ENCODE measurements around the gene SV2C.

The SV2C gene

DNA sequence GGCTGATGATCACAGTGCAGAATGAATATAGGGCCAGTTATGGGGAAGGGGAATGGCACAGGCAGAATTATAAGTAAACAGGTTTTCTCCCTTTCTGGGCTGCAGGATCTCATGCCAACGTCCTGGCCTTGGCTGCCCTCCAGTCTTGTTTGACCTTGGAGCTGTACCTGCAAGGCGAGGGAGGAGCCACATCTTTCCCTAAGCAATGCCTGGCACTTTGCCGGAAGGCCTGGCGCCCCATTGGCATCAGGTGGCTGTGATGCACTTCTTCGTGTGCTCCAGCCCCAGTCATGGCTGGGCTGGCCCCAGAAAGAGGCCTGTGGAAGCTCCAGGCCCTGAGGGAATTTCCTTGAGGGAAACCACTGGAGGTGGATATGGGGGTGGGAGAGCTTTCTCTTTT, 303.2 kb downstream of the SV2C start:
- DNase-seq, result no peak

DNA sequence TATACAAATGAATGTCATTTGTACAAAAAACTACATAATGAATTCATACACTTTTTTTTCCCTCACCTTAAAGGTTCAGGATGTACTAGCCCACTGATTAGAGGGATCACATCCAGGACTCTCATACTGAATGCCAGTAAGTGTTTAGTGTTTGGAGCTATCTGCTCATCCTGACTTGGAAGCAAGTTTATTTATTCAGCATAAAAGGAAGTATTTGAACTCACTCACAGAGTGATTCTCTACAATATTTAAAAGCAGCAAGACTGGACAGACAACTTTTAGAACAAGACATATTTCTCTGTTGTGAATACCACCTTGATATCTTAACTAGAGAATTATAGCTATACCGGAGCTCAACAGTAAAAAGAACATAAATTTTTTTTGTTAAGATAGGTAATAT, 305.1 kb downstream of the SV2C start:
- no peak for DNase-seq

DNA sequence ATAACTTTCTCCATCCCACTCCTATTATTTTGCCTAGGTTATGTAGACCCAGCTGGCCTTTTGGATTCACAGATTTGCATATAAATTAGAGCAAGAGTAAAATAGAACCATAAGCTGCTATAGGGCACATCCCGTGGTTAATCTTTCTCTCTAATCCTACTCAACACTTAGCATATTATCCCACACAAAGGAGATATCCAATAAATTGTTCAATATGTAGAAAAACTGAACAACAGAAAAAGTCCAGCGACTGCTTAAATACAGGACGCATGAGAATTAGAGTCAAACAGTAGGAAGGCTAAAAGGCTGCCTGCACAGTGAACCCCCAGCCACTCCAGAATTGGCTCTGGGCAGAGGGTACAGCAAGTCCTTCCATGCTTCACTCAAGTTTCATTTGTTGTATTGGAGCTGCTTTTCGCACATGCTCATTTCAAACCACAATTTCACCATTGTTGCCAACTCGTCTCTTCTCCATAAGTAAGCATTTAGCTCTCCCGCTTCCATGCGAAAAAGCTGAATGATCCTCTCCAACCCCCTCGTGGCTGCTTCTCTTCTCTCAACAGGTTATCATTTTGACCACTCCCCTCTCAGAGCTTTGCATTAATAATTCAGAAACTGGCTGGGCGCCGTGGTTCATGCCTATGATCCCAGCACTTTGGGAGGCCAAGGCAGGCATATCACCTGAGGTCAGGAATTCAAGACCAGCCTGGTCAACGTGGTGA, 305.8 kb downstream of the SV2C start:
- DNase-seq, result no peak

DNA sequence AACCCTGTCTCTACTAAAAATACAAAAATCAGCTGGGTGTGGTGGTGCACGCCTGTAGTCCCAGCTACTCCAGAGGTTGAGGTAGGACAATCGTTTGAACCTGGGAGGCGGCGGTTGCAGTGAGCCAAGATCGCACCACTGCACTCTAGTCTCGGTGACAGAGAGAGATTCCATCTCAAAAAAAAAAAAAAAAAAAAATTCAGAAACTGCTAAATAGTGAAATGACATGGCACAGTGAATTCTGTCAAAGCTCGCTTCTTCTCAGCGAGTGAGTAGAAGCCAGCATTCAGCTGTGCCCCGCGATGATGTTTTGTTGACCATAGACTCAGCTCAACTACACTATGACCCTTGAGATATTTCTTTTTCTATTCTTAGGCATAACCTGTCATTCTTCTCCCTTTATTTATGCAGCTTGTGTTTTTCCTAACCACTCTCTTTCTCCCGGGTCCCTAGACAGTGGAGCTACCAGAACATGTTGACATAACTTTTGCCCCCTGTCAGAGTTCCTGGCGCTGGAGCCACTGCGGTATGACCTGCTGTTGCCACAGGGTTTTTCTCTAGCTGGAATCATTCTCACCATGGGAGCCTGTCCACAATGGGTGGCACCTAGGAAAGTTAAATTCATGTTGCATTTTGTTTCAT, 306.5 kb downstream of the SV2C start:
- DNase-seq, result no peak

DNA sequence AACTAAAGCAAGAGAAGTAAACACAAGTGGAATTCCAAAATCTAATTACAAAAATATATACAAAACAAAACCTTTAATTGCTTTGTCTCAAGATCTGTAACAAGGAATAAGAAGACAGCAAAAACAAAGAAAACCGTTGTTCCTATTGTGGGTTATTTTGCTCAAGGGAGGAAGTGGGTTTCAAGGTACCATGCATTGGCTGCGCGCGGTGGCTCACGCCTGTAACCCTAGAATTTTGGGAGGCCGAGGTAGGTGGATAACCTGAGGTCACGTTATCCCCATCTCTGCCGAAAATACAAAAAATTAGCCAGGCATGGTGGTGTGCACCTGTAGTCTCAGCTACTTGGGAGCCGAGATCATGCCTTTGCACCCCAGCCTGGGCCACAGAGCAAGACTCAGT, 307.8 kb downstream of the SV2C start:
- DNase-seq, result no peak

DNA sequence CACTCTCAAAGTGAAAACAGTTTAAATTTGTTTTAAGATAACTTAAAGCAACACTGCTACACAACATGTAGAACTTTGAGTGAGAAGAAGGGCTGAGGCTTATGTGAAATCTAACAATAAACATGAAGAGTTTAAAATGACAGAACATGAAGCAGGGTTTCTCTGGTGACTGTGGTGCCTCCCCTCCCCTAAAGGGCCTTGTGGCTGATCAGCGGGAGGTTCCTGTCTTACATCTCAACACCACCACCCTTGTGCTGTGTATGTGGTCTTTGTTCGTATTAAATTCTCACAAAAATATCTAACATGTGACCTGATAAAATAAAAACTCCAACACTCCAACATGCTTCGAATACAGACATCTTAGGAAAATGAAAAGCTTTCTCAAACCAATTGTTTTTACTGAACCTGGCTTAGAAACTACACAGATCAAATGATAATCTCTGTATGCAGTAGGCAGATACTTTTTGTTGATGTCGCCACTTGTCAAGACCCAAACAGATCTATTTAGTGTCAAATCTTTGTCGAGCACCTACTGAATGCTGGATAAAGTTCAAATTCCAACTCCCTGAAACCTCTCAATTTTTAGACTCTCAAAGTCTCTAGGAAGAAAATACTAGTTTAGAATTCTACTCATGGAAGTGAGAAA, 310.0 kb downstream of the SV2C start:
- DNase-seq, result no peak

DNA sequence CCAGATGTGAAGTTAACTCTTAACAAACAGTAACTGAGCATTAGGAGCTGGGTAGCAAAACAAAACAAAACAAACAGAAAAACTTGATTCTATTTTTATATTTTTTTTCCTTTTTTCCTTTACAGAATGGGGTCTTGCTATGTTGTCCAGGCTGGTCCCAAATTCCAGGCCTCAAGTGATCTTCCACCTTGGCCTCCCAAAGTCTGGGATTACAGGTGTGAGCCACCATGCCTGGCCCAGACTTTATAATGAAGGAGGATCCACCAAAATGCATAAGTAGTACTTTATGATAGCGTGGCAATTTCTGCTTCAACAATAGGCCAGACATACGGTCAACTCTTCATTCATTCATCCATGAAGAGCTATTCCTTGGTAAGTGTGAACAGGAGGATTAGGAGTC, 314.0 kb downstream of the SV2C start:
- DNase-seq, result no peak

DNA sequence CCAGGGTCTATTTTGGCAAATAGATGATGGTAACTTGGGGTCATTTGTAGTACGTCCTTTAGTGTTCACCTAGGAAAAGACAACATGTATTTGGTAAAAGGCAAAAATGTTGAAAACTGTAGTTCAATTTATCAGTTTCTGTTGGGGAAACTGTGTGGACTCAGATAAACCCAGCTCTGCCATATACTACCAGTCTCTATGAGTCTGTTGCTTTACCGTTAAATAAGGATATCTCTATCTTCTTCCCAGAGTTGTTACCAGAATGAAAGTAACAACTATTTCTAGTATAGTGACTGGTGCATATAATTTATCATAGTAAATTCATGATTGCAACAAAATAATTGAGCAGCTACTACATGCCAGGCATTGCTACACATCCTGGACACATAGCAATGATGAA, 316.1 kb downstream of the SV2C start:
- no peak for DNase-seq

DNA sequence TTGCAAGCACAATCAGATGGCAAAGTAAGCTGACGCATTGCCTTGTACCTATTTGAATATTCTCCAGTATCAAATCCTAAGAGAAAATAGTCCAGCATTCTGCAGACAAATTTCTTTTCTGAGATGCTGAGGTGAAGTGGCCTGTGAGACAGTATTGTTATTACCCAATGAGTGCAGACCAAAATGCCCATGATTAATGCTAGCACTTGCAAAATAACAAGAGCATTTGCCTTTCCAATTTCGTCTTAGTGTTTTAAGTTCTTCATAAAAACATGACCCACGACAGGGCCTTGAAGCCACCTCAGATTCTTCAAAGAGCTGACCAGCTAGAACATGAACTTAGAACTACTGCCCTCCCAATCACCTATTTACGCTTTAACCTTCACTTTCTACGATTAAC, 317.3 kb downstream of the SV2C start:
- no peak for DNase-seq

DNA sequence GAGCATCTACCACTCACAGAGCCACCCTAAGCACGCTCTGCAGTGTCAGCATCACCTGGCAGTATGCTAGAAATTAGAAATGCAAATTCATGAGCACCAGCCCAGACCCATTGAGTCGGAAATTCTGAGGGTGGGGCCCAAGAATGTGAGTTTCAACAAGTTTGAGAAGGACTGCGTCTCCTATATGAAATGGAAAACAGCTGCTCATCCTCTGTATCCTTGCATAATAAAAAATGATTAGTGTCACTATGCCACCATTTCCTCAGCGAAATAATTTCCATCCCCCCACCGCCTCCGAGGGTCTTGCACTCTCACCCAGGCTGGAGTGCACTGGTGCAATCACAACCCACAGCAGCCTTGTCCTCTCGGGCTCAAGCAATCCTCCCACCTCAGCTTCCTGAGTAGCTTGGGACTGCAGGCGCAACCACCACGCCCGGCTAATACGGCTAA, 318.6 kb downstream of the SV2C start:
- DNase-seq, result peak; percentile 15 to 48

DNA sequence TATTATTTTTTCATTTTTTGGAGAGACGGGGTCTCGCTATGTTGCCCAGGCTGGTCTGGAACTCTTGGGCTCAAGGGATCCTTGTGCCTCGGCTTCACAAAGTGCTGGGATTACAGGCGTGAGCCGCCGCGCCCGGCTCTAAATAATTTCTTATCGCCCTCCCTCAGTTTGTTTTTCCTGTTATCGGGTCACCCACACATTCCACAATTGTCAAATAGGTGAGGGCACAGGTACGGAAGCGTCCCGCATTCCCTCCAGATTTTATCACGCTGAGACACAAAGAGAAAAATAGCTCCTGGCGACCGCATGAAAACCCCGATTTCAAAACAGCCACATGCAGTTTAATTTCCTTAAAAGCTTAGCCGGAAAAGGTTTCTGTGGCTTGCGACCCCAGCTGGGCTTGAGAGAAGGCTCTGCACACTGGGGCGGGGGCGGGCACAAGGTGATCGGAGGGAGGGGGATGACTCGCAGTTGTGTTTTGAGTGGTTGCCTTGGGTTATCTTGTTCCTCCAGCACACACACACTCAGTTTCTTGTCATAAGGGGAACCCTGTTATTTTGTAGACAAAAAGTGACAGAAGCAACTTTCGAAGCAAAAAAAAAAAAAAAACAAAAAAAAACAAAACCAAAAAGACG, 319.2 kb downstream of the SV2C start:
- DNase-seq, result peak; percentile 67 to 76

DNA sequence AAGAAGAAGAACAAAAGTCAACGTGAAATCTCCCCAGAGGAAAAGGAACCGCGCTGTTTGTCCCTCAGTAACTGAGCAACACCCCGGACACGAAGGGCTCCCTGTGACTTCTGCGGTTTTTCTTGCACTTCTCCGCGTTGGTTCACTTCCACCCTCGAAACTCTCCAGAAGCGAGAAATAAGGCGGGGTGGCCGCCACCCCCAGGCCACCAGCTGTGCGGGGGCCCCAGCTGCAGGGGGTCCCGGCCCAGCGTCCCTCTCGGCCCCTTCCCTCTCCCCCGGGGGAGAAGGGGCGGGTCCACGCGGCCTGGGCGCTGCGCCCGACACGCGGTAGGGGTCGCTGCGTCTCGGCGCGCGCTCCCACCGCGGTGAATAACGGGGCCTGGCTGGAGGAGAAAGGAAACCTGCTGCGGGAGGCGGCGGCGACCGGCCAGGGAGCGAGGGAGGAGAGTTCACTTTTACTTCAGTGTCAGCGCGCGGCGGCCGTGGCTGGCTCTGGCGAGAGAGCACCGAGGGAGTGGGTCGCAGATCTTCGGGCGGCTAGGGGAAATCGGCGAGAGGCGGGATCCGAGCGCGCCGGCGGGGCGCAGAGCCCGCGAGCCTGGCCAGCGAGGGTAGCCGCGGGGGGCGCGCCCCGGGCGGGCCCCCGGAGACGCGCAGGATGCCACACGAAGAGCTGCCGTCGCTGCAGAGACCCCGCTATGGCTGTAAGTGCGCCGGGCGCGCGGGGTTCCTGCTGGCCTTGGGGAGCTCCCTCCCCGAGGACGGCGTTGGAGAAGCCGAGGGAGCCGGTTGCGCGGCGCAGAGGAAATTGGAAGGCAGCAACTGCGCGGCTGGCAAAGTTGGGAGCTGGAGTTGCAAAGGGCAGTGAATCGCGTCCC, 319.9 kb downstream of the SV2C start, which contains the start of gene IQGAP2:
IQGAP2 (plus strand) TSS at position 400 of the 880 bp plus-strand sequence; CDS start at position 661, 261 bp downstream.
- peak; percentile 72 to 75 for DNase-seq

Measured in stimulated activated CD4-positive, alpha-beta T cell treated with anti-CD3 and anti-CD28 coated beads, Interleukin-4, amount 100 ng/mL, for 4 hours (primary cell).